GM10266 (cell line): ENCODE results near the gene HDAC4.

Source experiments
- DNase-seq: peaks from one replicate; pipeline ENCODE4 v3.0.0; 2012; ENCODE audit errors: extremely low spot score
- CTCF ChIP-seq: IDR thresholded peaks from 2 replicates; pipeline ENCODE4 v1.5.1; 2012; ENCODE audit warnings: mild to moderate bottlenecking, low read depth; ENCODE audit not compliant: control insufficient read depth, insufficient read depth; ENCODE audit errors: missing control alignments

The HDAC4 gene

GRCh38 chr2:239409976-239410375 lies 9.2 kb upstream of the HDAC4 start:
- no peak for TF ChIP-seq CTCF
- DNase-seq = no peak

GRCh38 chr2:239407112-239407511 lies 6.3 kb upstream of the HDAC4 start:
- no peak for TF ChIP-seq CTCF
- no peak for DNase-seq

- TF ChIP-seq CTCF = no peak
- DNase-seq = no peak
These were observed 5.6 kb upstream of the HDAC4 start for GRCh38 chr2:239406316-239406995.

GRCh38 chr2:239405071-239405470 lies 4.3 kb upstream of the HDAC4 start:
- TF ChIP-seq CTCF = no peak
- no peak for DNase-seq

GRCh38 chr2:239402666-239403065 lies 1.8 kb upstream of the HDAC4 start:
- no peak for DNase-seq
- TF ChIP-seq CTCF = no peak

GRCh38 chr2:239401881-239402233 lies 1.0 kb upstream of the HDAC4 start:
- no peak for DNase-seq
- no peak for TF ChIP-seq CTCF

- peak; percentile 100 for DNase-seq
- no peak for TF ChIP-seq CTCF
These were observed 454 bp upstream of the HDAC4 start for GRCh38 chr2:239401067-239401880.
